HepG2 (cell line): Measurements from ENCODE around the gene DUS1L. TPM values are rescaled to one million over a fixed set of nuclear protein-coding genes. Genes with fewer than 3 reads are reported as not detected.

Source experiments
- EEA1 ChIP-seq: sonication (generic); formaldehyde crosslinking; IDR thresholded peaks from 2 replicates; pipeline ENCODE4 v1.5.1; 2020; ENCODE audit warnings: mild to moderate bottlenecking, missing genetic modification reagents, borderline replicate concordance
- FOXA3 ChIP-seq: IDR thresholded peaks from 2 replicates; pipeline ENCODE4 v1.6.1; 2016; ENCODE audit warnings: missing genetic modification reagents, missing compliant biosample characterization
- HMGA1 ChIP-seq: sonication (generic); formaldehyde crosslinking; conservative IDR thresholded peaks from 2 replicates; pipeline ENCODE4 v1.4.0; 2020; ENCODE audit warnings: missing genetic modification reagents
- KLF15 ChIP-seq: sonication (generic); formaldehyde crosslinking; IDR thresholded peaks from 2 replicates; pipeline ENCODE4 v1.8.1; 2023; ENCODE audit warnings: borderline replicate concordance, mild to moderate bottlenecking, inconsistent platforms, missing genetic modification reagents, mixed read lengths
- MIER2 ChIP-seq: IDR thresholded peaks from 2 replicates; pipeline ENCODE4 v1.6.1; 2016; ENCODE audit warnings: missing biosample characterization, missing genetic modification reagents
- NFIC ChIP-seq: IDR thresholded peaks from 2 replicates; pipeline ENCODE4 v1.6.1; 2012; ENCODE audit warnings: mild to moderate bottlenecking, low read length, inconsistent platforms
- RARG ChIP-seq: sonication (generic); formaldehyde crosslinking; IDR thresholded peaks from 2 replicates; pipeline ENCODE4 v1.4.0; 2020; ENCODE audit warnings: low read depth, mild to moderate bottlenecking, missing genetic modification reagents
- ZMYM2 ChIP-seq: sonication (generic); formaldehyde crosslinking; IDR thresholded peaks from 2 replicates; pipeline ENCODE4 v1.8.0; 2022; ENCODE audit warnings: mild to moderate bottlenecking, missing genetic modification reagents
- ZSCAN9 ChIP-seq: IDR thresholded peaks from 2 replicates; pipeline ENCODE4 v1.6.1; 2016; ENCODE audit warnings: borderline replicate concordance
- polyA plus RNA-seq, 8 experiments: library from polyadenylated mRNA; depleted of rRNA in 3 of 8; stranded (reverse) in 7 of 8; unstranded in 1 of 8; fragments of >200 nt; fragmentation: Illumina TruSeq in 4 of 8; extraction: Trizol in 4 of 8; gene quantifications; 2 replicates each; pipeline versions ENCODE4 v1.2.1 to v1.2.3, GENCODE V29; 2011 to 2016; ENCODE audit warnings: low read depth in 4 of 8, missing spikeins in 1 of 8, mixed read lengths in 1 of 8; ENCODE audit not compliant: insufficient read depth in 1 of 8
- total RNA-seq, 5 experiments: library from RNA; depleted of rRNA; stranded (reverse); fragments of >200 nt; fragmentation: Illumina TruSeq; extraction: Trizol; gene quantifications; 2 replicates each; pipeline ENCODE4 v1.2.3, GENCODE V29; 2016; ENCODE audit warnings: low read depth in 1 of 5
- TF ChIP-seq, protein P1 (sequence below): sonication (generic); formaldehyde crosslinking; IDR thresholded peaks from 2 replicates; pipeline ENCODE4 v1.8.0; 2022; ENCODE audit warnings: mild to moderate bottlenecking, missing genetic modification reagents, moderate library complexity
- TF ChIP-seq, protein P2 (sequence below): sonication (generic); formaldehyde crosslinking; conservative IDR thresholded peaks from 2 replicates; pipeline ENCODE4 v1.8.0; 2022; ENCODE audit warnings: mild to moderate bottlenecking, moderate library complexity, missing genetic modification reagents
- TF ChIP-seq, protein P3 (sequence below): sonication (generic); formaldehyde crosslinking; IDR thresholded peaks from 2 replicates; pipeline ENCODE4 v1.4.0; 2020; ENCODE audit warnings: mild to moderate bottlenecking, missing genetic modification reagents
- TF ChIP-seq, protein P4 (sequence below): sonication (generic); formaldehyde crosslinking; IDR thresholded peaks from 2 replicates; pipeline ENCODE4 v1.5.0; 2020; ENCODE audit warnings: missing genetic modification reagents, mild to moderate bottlenecking, borderline replicate concordance
- TF ChIP-seq, protein P5 (sequence below): sonication (generic); formaldehyde crosslinking; IDR thresholded peaks from one replicate; pipeline ENCODE4 v1.5.1; 2020; ENCODE audit warnings: mild to moderate bottlenecking, missing genetic modification reagents; ENCODE audit errors: not compliant biosample characterization

DUS1L gene
- total and polyA plus RNA-seq, 2 of the 13 experiments (the other 11 are each of a cell fraction or from before 2014, with no cell fraction given) = 81.0 to 109 TPM

DNA sequence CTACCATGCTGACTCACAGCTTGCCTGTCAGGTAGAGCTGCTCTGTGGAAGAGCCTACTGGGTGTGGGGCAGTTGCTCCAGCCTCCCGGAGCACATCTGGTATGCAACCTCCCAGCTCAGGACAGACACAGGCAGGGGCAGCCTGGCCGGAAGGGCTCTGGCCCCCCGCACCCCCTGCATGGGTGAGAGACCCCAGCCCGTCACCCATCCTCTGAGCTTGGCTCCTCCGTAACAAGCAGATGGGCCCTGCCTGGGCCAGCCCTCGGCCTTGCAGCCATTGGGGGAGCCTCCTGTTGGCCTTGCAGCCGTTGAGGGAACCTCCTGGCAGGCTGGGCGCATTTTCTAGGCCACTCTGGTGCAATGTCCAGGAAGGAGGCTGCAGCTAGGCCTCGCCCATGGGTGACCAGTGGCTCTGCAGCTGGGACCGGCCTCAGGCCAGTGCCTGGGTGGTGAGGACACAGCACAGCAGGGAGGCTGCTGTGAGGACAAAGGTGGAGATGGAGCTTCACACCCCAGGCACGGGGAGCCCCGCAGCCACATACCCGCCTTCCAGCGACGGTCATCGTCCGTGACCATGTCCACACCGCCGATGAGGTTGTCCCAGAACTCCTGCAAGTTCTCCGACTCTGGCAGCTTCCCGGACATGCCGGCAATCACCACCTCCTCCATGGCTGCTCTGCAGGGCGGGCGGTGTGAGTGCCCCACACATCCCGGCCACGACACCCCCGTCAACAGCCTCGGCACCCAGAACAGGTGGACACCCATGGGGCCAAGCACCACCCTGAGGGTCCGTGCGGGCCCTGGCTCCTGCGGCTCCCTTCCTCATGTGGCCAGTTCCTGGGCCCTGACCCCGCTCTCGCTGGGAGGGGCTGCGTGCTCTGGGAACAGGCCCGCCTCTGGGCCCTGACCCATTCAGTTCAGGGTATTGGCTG lies 30.4 kb upstream of the DUS1L start (continued):
- TF ChIP-seq, protein P1, sequence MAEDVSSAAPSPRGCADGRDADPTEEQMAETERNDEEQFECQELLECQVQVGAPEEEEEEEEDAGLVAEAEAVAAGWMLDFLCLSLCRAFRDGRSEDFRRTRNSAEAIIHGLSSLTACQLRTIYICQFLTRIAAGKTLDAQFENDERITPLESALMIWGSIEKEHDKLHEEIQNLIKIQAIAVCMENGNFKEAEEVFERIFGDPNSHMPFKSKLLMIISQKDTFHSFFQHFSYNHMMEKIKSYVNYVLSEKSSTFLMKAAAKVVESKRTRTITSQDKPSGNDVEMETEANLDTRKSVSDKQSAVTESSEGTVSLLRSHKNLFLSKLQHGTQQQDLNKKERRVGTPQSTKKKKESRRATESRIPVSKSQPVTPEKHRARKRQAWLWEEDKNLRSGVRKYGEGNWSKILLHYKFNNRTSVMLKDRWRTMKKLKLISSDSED = 0 out of 2 replicates have a peak, but pooled peaks have one; percentile 67
- no peak for TF ChIP-seq ZSCAN9
- no peak for TF ChIP-seq ZMYM2 (CRISPR knock-in tag)
- no peak for TF ChIP-seq EEA1 (CRISPR knock-in tag)
- TF ChIP-seq, protein P2, sequence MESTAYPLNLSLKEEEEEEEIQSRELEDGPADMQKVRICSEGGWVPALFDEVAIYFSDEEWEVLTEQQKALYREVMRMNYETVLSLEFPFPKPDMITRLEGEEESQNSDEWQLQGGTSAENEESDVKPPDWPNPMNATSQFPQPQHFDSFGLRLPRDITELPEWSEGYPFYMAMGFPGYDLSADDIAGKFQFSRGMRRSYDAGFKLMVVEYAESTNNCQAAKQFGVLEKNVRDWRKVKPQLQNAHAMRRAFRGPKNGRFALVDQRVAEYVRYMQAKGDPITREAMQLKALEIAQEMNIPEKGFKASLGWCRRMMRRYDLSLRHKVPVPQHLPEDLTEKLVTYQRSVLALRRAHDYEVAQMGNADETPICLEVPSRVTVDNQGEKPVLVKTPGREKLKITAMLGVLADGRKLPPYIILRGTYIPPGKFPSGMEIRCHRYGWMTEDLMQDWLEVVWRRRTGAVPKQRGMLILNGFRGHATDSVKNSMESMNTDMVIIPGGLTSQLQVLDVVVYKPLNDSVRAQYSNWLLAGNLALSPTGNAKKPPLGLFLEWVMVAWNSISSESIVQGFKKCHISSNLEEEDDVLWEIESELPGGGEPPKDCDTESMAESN (CRISPR knock-in tag) = no peak
- no peak for TF ChIP-seq FOXA3
- TF ChIP-seq, protein P3, sequence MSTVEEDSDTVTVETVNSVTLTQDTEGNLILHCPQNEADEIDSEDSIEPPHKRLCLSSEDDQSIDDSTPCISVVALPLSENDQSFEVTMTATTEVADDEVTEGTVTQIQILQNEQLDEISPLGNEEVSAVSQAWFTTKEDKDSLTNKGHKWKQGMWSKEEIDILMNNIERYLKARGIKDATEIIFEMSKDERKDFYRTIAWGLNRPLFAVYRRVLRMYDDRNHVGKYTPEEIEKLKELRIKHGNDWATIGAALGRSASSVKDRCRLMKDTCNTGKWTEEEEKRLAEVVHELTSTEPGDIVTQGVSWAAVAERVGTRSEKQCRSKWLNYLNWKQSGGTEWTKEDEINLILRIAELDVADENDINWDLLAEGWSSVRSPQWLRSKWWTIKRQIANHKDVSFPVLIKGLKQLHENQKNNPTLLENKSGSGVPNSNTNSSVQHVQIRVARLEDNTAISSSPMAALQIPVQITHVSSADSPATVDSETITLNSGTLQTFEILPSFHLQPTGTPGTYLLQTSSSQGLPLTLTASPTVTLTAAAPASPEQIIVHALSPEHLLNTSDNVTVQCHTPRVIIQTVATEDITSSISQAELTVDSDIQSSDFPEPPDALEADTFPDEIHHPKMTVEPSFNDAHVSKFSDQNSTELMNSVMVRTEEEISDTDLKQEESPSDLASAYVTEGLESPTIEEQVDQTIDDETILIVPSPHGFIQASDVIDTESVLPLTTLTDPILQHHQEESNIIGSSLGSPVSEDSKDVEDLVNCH (CRISPR knock-in tag) = no peak
- no peak for TF ChIP-seq HMGA1
- TF ChIP-seq, protein P4, sequence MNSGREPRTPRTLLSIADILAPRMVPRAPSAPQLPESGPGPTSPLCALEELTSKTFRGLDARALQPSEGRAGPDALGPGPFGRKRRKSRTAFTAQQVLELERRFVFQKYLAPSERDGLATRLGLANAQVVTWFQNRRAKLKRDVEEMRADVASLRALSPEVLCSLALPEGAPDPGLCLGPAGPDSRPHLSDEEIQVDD (CRISPR knock-in tag) = no peak
- TF ChIP-seq KLF15 (CRISPR knock-in tag) = no peak
- TF ChIP-seq, protein P5, sequence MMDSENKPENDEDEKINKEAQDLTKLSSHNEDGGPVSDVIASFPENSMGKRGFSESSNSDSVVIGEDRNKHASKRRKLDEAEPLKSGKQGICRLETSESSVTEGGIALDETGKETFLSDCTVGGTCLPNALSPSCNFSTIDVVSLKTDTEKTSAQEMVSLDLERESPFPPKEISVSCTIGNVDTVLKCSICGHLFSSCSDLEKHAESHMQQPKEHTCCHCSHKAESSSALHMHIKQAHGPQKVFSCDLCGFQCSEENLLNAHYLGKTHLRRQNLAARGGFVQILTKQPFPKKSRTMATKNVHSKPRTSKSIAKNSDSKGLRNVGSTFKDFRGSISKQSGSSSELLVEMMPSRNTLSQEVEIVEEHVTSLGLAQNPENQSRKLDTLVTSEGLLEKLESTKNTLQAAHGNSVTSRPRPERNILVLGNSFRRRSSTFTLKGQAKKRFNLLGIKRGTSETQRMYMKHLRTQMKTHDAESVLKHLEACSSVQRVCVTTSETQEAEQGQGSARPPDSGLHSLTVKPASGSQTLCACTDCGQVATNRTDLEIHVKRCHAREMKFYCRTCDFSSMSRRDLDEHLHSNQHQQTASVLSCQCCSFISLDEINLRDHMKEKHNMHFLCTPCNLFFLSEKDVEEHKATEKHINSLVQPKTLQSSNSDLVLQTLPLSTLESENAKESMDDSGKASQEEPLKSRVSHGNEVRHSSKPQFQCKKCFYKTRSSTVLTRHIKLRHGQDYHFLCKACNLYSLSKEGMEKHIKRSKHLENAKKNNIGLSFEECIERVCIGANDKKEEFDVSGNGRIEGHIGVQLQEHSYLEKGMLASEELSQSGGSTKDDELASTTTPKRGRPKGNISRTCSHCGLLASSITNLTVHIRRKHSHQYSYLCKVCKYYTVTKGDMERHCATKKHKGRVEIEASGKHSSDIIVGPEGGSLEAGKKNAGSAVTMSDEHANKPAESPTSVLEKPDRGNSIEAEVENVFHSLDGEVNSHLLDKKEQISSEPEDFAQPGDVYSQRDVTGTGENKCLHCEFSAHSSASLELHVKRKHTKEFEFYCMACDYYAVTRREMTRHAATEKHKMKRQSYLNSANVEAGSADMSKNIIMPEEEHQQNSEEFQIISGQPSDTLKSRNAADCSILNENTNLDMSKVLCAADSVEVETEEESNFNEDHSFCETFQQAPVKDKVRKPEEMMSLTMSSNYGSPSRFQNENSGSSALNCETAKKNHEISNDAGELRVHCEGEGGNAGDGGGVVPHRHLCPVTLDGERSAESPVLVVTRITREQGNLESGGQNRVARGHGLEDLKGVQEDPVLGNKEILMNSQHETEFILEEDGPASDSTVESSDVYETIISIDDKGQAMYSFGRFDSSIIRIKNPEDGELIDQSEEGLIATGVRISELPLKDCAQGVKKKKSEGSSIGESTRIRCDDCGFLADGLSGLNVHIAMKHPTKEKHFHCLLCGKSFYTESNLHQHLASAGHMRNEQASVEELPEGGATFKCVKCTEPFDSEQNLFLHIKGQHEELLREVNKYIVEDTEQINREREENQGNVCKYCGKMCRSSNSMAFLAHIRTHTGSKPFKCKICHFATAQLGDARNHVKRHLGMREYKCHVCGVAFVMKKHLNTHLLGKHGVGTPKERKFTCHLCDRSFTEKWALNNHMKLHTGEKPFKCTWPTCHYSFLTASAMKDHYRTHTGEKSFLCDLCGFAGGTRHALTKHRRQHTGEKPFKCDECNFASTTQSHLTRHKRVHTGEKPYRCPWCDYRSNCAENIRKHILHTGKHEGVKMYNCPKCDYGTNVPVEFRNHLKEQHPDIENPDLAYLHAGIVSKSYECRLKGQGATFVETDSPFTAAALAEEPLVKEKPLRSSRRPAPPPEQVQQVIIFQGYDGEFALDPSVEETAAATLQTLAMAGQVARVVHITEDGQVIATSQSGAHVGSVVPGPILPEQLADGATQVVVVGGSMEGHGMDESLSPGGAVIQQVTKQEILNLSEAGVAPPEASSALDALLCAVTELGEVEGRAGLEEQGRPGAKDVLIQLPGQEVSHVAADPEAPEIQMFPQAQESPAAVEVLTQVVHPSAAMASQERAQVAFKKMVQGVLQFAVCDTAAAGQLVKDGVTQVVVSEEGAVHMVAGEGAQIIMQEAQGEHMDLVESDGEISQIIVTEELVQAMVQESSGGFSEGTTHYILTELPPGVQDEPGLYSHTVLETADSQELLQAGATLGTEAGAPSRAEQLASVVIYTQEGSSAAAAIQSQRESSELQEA (CRISPR knock-in tag) = no peak
- TF ChIP-seq RARG (CRISPR knock-in tag) = no peak
- no peak for TF ChIP-seq MIER2
- TF ChIP-seq NFIC = no peak
